ENCODE results near the gene GABRG3. TPM values are rescaled to one million over a fixed set of nuclear protein-coding genes. Genes with fewer than 3 reads are reported as not detected.

Gene GABRG3
- total RNA-seq, 1 experiment from 2014 or later, result 0.15 TPM

- H4K5ac ChIP-seq (ENCODE audit: insufficient read length, low read depth, low read length), result no peak overlapping the region
- DNase-seq, result no peak
- H3T11ph ChIP-seq (ENCODE audit: low read length), result no peak overlapping the region
- no peak overlapping the region for H2BK5ac ChIP-seq (ENCODE audit: insufficient read length, low read length)
- H2BK20ac ChIP-seq (ENCODE audit: low read depth, low read length, poor library complexity, severe bottlenecking), result no peak overlapping the region
- H2BK12ac ChIP-seq (ENCODE audit: insufficient read length, low read depth, low read length), result no peak overlapping the region
- no peaks in the 10 kb centered on the region for H4K20me1 ChIP-seq (ENCODE audit: control insufficient read depth, insufficient read depth, insufficient read length)
- H3K14ac ChIP-seq (ENCODE audit: insufficient read depth, low read length), result no peak overlapping the region
- H2BK15ac ChIP-seq (ENCODE audit: low read depth, low read length), result no peak overlapping the region
- no peaks in the 10 kb centered on the region; the same call in 1 of the 2 replicates for H3K79me2 ChIP-seq (ENCODE audit: insufficient read depth, low read length)
- no peaks in the 10 kb centered on the region; the same call in 1 of the 2 replicates for H3K27me3 Mint-ChIP-seq (ENCODE audit: low read depth)
- H3K36me3 Mint-ChIP-seq (ENCODE audit: insufficient read depth in 1 of 3, low read depth in 3 of 3), result peaks cover 0 to 3% (median 0%) of the 10 kb centered on the region in 3 experiments; a peak in 2 of 7 replicates
- H3K4me1 ChIP-seq (ENCODE audit: insufficient read depth, low read length), result no peaks in the 10 kb centered on the region
- no peak overlapping the region for H3K56ac ChIP-seq (ENCODE audit: insufficient read length, low read depth, low read length)
- H3K9ac ChIP-seq (ENCODE audit: extremely low read depth, insufficient read length, low read length), result no peak overlapping the region
- H3K18ac ChIP-seq (ENCODE audit: insufficient read length, low read depth, low read length), result no peak overlapping the region
- no peaks in the 10 kb centered on the region for H3K27me3 ChIP-seq (ENCODE audit: insufficient read depth, low read length)
- no peaks in the 10 kb centered on the region for H3K23me2 ChIP-seq (ENCODE audit: insufficient read length, low read depth, low read length, poor library complexity, severe bottlenecking)
- H3K4me2 ChIP-seq (ENCODE audit: insufficient read depth, insufficient read length, low read length), result no peak overlapping the region
- H3K27ac Mint-ChIP-seq, result no peak overlapping the region
- H2AFZ ChIP-seq (ENCODE audit: low read length), result no peak overlapping the region
- no peaks in the 10 kb centered on the region for H3K9me3 ChIP-seq (ENCODE audit: control insufficient read depth, low read depth, low read length)
- H4K8ac ChIP-seq (replicated peaks; ENCODE audit: insufficient read length, low read depth, low read length), result no peak overlapping the region
- no peak overlapping the region for H3K23ac ChIP-seq (ENCODE audit: insufficient read length, low read depth, low read length)
- H3K4ac ChIP-seq (ENCODE audit: low read depth, low read length), result no peak overlapping the region
- H3K79me1 ChIP-seq (ENCODE audit: insufficient read depth, low read depth, low read length, poor library complexity, severe bottlenecking), result no peaks in the 10 kb centered on the region
- no peak overlapping the region for H2AK5ac ChIP-seq (ENCODE audit: insufficient read length, low read length)
- no peak overlapping the region for H4K91ac ChIP-seq (ENCODE audit: insufficient read length, low read depth, low read length)
- no CpG with 5 or more reads among the region's 2 CpGs for WGBS (ENCODE audit: extremely low coverage, insufficient read length, low lambda C conversion rate)
- TF ChIP-seq CTCF (conservative IDR thresholded peaks at IDR 0.05), result no peak
- H3K4me3 Mint-ChIP-seq, result no peak overlapping the region
- no peaks in the 10 kb centered on the region for H3K4me1 Mint-ChIP-seq
- peaks cover 0 to under 1% of the 10 kb centered on the region in 2 experiments; a peak in 3 of 5 replicates for H3K9me3 Mint-ChIP-seq
- no peak overlapping the region for H3K27ac ChIP-seq (ENCODE audit: insufficient read length, low read depth, low read length)
- H2BK120ac ChIP-seq (ENCODE audit: low read depth, low read length, poor library complexity, severe bottlenecking), result no peak overlapping the region
These were observed 470.1 kb downstream of the GABRG3 start for GRCh38 chr15:27441120-27441519.
